Hematopoietic multipotent progenitor cell treated with erythropoietin and hydrocortisone succinate and interleukin-3 and kit ligand, for 6 days (in vitro differentiated cells): ENCODE measurements around the gene CCDC187.

Experiments used
- DNase-seq: peaks from one replicate; pipeline ENCODE4 v3.0.0-alpha.2; 2015

Gene CCDC187

DNA sequence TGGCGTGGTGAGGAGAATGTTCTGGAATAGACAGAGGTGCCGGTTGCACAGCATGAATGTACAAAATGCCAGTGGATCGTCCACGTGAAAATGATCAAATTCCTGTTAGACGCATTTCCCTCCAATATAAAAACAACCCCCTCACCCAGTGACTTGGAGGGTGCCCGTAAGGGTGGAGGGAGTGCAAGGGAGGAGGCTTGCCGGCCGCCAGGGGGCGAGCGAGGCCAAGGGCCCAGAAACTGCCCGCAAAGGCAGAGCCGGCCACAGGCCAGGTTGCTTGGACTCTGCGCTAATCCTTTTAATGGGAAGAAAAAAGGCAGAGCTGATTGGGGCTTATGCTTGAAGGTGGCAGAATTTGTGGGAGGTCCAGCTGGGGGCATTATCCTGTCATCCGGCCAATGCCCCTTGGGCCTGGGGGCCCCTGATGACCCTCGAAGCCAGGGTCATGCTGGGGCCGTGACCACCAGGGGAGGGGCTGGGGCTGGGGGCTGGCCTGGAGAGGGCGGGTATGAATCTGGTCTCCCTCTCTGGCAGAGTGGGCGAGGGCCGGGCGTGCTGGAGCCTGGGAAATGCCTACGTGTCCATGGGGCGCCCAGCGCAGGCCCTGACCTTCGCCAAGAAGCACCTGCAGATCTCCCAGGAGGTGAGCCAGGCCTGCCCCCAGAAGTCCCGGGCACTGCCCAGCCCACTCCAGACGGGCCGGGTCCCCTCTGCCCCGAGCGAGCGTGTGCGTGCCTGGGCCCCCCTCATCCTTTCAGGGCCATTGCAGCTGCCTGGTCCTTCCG lies 35.5 kb upstream of the CCDC187 start:
- peak; percentile 75 for DNase-seq

GRCh38 chr9:136338511-136338910 lies 34.6 kb upstream of the CCDC187 start:
- no peak for DNase-seq

GRCh38 chr9:136337416-136338395 lies 33.8 kb upstream of the CCDC187 start:
- no peak for DNase-seq

- no peak for DNase-seq
Measured at GRCh38 chr9:136336881-136337280, 33.0 kb upstream of the CCDC187 start.

DNA sequence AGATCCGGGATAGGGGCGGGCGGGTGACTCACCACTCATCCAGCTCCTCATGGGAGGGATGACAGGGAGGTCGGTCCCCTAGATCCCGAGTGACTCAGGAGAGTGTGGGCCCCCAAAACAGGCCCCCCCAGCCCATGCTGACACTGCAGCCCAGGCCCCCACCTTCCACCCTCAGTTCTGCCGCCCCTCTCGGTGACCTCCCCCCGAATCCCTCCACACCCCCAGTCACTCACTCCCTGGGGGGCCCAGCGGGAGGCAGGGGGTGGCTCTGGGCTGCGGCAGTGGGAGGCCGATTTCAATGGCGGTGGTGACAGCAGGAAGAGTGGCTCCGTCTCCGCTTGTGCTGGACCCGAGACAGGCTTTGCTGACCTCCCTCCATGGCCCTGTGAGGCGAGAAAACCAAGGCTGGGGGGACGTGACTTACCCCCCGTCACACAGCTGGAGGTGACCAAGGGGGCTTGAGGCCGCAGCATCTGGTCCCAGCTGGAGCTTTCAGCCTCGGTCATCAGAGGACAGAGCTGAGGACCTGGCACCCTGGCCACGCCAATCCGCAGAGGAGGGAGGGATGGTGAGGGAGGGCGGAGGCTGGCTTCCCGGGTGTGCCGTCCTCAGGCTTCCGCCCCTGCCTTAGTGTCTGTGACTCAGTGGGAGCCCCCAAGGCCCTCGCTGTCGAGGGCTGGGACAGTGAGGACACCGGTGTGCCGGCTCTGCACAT lies 32.4 kb upstream of the CCDC187 start:
- DNase-seq = no peak

DNA sequence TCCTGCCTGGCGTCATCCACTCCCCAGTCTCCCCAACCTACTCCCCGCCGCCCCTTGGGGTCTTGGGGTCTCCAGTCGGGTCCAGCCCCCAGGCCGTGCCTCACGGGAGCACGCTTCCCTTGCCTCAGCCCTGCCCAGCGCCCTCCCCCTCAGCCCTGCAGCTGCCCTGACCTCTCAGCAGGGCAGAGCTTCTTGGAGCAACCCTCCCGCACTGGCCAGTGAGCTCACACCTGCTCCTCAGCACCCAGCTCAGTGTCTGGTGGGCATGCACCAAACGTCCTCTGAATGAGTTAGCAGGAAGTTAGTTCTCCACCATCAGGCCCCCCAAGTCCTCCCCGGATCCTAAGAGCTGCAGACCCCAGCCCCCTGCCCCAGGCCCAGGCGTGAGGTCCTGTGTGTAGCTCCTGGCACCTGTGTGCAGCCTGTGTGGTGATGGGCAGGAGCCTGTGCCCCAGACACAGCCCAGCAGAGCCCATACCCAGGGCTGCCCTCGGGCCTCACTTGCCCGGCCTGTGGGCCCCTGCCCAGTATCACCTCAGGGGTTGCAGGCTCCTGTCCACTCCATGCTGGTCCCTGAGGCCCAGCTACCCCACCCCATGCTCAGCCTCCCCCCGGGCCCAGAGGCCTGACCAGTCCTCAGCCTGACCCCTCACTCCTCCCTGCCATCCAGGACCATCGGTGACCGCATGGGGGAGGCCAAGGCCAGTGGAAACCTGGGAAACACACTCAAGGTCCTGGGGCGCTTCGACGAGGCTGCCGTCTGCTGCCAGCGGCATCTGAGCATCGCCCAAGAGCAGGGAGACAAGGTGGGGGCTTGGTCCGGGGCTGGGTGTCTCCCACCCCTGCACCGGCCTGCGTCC lies 31.6 kb upstream of the CCDC187 start:
- no peak for DNase-seq

DNA sequence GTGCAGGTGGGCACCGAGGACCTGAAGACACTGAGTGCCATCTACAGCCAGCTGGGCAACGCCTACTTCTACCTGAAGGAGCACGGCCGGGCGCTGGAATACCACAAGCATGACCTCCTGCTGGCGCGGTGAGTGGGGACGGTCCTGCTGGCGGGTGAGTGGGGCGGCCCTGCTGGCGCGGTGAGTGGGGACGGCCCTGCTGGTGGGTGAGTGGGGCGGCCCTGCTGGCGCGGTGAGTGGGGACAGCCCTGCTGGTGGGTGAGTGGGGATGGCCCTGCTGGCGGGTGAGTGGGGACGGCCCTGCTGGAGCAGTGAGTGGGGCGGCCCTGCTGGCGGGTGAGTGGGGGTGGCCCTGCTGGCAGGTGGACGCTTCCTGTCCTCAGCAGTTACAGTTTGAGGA lies 30.6 kb upstream of the CCDC187 start:
- no peak for DNase-seq

GRCh38 chr9:136333486-136333885 lies 29.6 kb upstream of the CCDC187 start:
- no peak for DNase-seq

DNA sequence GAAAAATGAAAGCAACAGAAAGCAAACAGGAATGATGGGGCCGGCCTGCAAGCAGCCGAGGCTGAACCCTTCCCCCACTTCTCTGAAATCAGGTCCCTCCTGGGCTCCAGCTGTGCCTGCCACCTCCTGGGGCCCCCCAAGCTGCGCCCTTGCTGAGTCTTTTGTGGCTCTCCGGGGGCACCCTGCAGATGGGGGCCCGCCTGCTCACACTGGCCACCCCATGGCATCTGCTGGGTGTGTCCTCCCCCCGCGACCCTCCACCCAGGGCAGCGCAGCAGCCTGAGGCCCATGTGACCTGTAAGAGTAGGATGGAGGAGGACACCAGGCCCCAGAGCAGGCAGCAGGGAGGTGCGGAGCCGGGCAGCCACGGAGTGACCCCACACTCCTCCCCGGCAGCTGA lies 29.2 kb upstream of the CCDC187 start:
- DNase-seq = no peak

DNA sequence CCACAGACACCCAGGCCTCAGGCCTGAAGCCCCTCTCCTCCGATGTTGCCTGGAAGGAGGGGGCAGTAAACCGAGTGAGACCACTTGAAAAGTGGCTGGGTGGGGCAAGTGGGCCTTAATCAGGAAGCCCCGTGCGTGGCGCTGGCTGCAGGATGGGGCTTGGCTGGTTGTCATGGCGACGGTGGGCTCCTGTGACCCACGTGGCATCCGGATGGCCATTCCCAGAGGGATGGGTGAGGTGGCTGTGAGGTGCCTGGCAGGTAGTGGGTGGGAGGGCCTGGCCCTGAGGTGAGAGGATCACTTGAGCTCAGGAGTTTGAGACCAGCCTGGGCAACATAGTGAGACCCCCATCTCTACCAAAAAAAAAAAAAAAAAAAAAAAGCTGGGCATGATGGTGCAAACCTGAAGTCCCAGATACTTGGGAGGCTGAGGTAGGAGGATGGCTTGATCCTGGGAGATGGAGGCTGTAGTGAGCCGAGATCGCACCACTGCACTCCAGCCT lies 28.6 kb upstream of the CCDC187 start:
- no peak for DNase-seq

GRCh38 chr9:136331556-136332481 lies 27.9 kb upstream of the CCDC187 start:
- DNase-seq = no peak

DNA sequence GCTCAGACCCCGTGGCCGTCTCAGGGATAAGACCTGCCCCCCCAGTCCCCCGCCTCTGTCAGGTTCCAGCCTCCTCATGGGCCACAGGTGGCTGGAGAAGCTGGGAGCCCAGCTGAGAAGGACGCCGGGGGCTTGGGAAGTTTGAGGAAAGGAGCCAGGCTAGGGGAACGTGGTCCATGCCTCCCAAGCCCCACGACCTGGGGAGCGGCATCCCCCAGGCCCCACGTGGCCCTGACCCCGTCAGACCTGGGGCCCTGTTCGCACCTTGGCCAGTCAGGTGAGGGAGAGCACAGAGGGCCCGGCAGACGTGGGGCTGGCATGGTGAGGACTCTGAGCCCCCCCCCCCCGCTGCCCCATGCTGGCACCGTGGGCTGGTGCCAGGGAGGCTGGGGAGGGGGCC lies 27.1 kb upstream of the CCDC187 start:
- DNase-seq = no peak

DNA sequence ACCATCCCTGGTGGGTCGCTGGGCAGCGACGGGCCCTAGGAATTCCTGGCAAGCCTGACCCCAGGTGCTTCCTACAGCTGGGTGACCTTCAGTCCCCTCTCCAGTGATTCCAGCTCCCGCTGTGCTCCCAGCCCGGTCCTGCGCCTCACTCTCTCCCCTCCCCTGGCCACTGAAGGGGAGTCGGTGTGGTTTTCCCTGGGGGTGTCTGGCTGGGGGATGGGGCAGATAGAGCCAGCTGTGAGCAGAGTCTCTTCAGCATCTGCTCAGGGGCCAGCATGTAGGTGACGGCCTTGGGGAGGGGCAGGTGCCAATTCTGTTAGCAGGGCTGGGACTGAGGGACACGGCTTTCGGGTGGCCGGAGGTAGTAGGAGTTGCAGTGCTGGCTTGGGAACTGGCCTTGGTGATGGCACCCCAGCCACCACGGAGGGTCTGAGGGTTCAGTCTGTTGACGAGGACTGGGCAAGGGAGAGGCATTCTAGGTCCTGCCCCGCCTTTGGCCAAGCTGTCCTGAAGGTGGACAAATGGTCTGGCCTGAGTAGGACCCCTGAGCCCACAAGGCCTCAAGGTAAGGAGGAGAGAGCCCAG lies 26.6 kb upstream of the CCDC187 start:
- no peak for DNase-seq

GRCh38 chr9:136329636-136330405 lies 25.9 kb upstream of the CCDC187 start:
- DNase-seq = no peak

DNA sequence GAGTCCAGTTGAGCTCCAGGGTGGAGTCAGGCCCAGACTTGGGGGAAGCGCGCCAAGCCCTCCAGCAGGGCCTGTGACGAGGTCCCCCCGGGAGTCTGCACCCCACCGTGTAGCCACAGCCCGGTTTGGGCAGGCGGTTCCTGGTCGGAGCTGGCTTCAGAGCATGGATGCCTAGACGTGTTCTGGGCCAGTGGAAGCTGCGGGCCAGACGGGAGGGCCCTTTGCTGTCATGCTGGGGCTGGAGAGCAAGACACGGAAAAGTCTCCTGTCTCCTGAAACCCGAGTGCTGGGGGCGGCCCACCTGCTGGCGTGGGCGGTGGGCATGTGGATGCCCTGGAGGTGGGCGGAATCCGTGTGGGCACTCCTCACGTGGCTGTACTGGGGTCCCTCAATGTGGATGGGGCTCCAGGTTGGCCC lies 25.3 kb upstream of the CCDC187 start:
- DNase-seq = no peak

- DNase-seq = peak; percentile 36
Measured at GRCh38 chr9:136328622-136329041, 24.7 kb upstream of the CCDC187 start.

GRCh38 chr9:136328011-136328621 lies 24.2 kb upstream of the CCDC187 start:
- no peak for DNase-seq

DNA sequence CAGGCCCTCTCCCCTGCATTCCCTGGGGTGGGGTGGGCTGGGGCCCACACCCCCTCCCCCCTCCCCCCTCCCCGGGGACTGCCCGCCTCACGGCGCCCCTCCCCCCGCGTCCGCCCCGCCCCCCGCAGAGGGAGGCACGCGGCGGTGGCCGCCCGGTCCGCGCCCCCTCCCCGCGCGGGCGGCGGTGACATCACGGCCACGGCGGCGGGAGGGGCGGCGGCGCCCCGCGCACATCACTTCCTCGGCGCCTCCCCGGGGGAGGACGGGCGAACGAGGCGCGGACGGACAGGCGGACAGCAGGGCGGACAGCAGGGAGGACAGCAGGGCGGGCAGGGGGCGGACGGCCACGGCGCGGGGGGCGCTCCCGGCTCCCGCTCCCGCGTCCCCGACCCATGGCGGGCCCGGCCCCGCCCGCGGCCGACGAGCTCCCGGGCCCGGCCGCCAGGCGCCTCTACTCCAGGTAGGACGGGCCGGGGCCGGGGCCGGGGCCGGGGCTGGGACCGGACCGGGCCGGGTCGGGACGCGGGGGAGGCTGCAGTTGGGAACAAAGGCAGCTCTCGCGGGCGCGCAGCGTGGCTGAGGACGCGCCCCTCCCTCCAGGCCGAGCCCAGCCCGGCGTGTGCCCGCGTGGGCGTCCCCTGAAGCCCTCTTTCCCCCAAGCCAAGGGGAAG lies 23.5 kb upstream of the CCDC187 start, which contains the start of gene GPSM1:
Gene GPSM1, plus strand, starts transcription at position 236 of the 671 bp plus-strand sequence. Its CDS starts 157 bp downstream, at position 393.
- DNase-seq = no peak
